Measurements from ENCODE around the gene MTHFS.

- no peak for TF ChIP-seq SUZ12 (IDR thresholded peaks at IDR 0.05; ENCODE audit: extremely low read depth, insufficient read depth, insufficient read length)
- TF ChIP-seq YY1 (IDR thresholded peaks at IDR 0.05; ENCODE audit: insufficient read depth, insufficient read length), result no peak
- TF ChIP-seq ZNF274 (IDR thresholded peaks at IDR 0.05; ENCODE audit: low read depth, low read length), result no peak
Observed at GRCh38 chr15:79837846-79838245, 59.0 kb downstream of the MTHFS start.
